ENCODE data around the gene NQO1.
A peak's percentile ranks its signal among the peaks of the same experiment; 100 is the strongest.

Gene NQO1

GRCh38 chr16:69727916-69728270 is 1.5 kb upstream of the NQO1 start:
- Histone ChIP-seq H3K27ac (0 out of 2 replicates have a peak overlapping the region, but pooled peaks have one; percentile 81), H3K36me3 (ENCODE audit: insufficient read depth, low read length) (no peaks in the 10 kb centered on the region), H3K9me3 (ENCODE audit: low read depth, low read length) (no peaks in the 10 kb centered on the region), H3K9ac (ENCODE audit: insufficient read length) (no peak overlapping the region), H3K4me3 (no peak overlapping the region)
- TF ChIP-seq POLR2AphosphoS5 (IDR thresholded peaks at IDR 0.05; ENCODE audit: borderline replicate concordance, low read depth, low read length) (no peak), FOXP2 (optimal IDR thresholded peaks at IDR 0.05; ENCODE audit: control extremely low read depth, extremely low read length, insufficient read depth) (no peak), EZH2 (IDR thresholded peaks at IDR 0.05) (no peak)
- no peak for DNase-seq (ENCODE audit: low read depth, low spot score)

GRCh38 chr16:69725480-69726312 is 664 bp downstream of the NQO1 start:
- H3K27ac ChIP-seq = peak overlapping the region; percentile 77

DNA sequence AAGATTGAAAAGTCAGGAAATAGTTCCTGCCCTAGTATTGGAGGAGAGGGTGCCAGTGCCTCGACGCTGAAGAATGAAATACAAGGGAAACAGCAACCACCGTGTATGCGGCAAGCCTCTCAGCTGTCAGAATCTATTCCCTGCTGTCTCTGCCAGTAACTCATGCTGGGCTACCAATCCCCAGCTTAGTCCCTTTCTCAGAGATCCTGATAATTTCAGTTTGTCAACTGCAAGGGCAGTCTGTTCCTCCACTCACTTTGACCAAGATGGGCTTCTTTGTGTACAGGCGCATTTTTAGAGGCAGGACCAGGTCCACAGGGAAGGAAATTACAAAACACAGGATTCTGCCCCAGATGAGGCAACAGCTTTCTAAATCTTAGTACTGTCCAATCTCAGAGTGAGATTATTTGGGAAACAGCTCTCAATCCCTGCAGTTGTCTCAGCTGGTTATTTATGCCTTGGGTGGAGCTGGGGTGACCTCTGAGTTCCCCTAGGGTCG is 1.3 kb downstream of the NQO1 start:
- TF ChIP-seq POLR2AphosphoS5 (IDR thresholded peaks at IDR 0.05; ENCODE audit: borderline replicate concordance, low read depth, low read length) = no peak
- TF ChIP-seq FOXP2 (optimal IDR thresholded peaks at IDR 0.05; ENCODE audit: control extremely low read depth, extremely low read length, insufficient read depth) = no peak
- TF ChIP-seq EZH2 (IDR thresholded peaks at IDR 0.05) = no peak
- Histone ChIP-seq H3K36me3 (ENCODE audit: insufficient read depth, low read length) (no peaks in the 10 kb centered on the region), H3K9me3 (ENCODE audit: low read depth, low read length) (no peaks in the 10 kb centered on the region), H3K9ac (ENCODE audit: insufficient read length) (no peak overlapping the region), H3K4me3 (0 out of 2 replicates have a peak overlapping the region, but pooled peaks have one; percentile 7), H3K27ac (peak overlapping the region; percentile 77)
- DNase-seq (ENCODE audit: low read depth, low spot score) = no peak

More at GRCh38 chr16:69725480-69726312, 664 bp downstream of the NQO1 start:
- Histone ChIP-seq H3K9me3 (ENCODE audit: low read depth, low read length) (no peaks in the 10 kb centered on the region), H3K9ac (ENCODE audit: insufficient read length) (peak overlapping the region; percentile 17), H3K36me3 (ENCODE audit: insufficient read depth, low read length) (no peaks in the 10 kb centered on the region), H3K4me3 (peak overlapping the region; percentile 75)
- no peak for DNase-seq (ENCODE audit: low read depth, low spot score)
- TF ChIP-seq FOXP2 (optimal IDR thresholded peaks at IDR 0.05; ENCODE audit: control extremely low read depth, extremely low read length, insufficient read depth) (no peak), POLR2AphosphoS5 (IDR thresholded peaks at IDR 0.05; ENCODE audit: borderline replicate concordance, low read depth, low read length) (no peak), EZH2 (IDR thresholded peaks at IDR 0.05) (no peak)

GRCh38 chr16:69724414-69724873 is 1.9 kb downstream of the NQO1 start:
- no peak overlapping the region for H3K4me3 ChIP-seq
- H3K9ac ChIP-seq (ENCODE audit: insufficient read length) = no peak overlapping the region
- peak overlapping the region; percentile 77 for H3K27ac ChIP-seq
- TF ChIP-seq EZH2 (IDR thresholded peaks at IDR 0.05) (no peak), FOXP2 (optimal IDR thresholded peaks at IDR 0.05; ENCODE audit: control extremely low read depth, extremely low read length, insufficient read depth) (no peak), POLR2AphosphoS5 (IDR thresholded peaks at IDR 0.05; ENCODE audit: borderline replicate concordance, low read depth, low read length) (no peak)
- no peaks in the 10 kb centered on the region for H3K9me3 ChIP-seq (ENCODE audit: low read depth, low read length)
- no peak for DNase-seq (ENCODE audit: low read depth, low spot score)
- no peaks in the 10 kb centered on the region for H3K36me3 ChIP-seq (ENCODE audit: insufficient read depth, low read length)

GRCh38 chr16:69721441-69721957 is 4.9 kb downstream of the NQO1 start:
- no peak for DNase-seq (ENCODE audit: low read depth, low spot score)
- H3K36me3 ChIP-seq (ENCODE audit: insufficient read depth, low read length) = no peaks in the 10 kb centered on the region
- TF ChIP-seq FOXP2 (optimal IDR thresholded peaks at IDR 0.05; ENCODE audit: control extremely low read depth, extremely low read length, insufficient read depth) (no peak), POLR2AphosphoS5 (IDR thresholded peaks at IDR 0.05; ENCODE audit: borderline replicate concordance, low read depth, low read length) (no peak), EZH2 (IDR thresholded peaks at IDR 0.05) (no peak)
- no peaks in the 10 kb centered on the region for H3K9me3 ChIP-seq (ENCODE audit: low read depth, low read length)
- H3K9ac ChIP-seq (ENCODE audit: insufficient read length) = no peak overlapping the region
- no peak overlapping the region for H3K27ac ChIP-seq
- no peak overlapping the region for H3K4me3 ChIP-seq

DNA sequence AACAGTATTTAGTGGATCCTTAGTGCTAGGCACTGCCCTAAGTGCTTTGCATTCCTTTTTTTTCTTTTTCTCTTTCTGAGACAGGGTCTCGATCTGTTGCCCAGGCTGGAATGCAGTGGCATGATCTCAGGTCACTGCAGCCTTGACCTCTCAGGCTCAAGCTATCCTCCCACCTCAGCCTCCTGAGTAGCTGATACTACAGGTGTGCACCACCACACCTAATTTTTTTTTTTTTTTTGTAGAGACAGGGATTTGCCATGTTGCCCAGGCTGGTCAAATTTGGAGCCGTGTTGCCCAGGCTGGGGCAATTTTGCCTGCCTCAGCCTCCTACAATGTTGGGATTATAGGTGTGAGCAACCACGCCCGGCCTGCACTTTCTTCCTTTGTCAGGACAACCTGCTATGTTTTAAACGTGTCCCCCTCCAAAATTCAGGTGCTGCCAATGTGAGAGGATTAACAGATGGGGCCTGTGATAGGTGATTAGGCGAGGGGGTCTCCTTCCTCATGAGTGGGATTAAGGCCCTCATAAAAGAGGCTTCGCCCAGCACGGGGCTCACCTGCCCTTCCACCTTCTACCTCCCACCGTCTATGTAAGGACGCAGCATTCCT is 5.4 kb downstream of the NQO1 start:
- Histone ChIP-seq H3K9ac (ENCODE audit: insufficient read length) (no peak overlapping the region), H3K36me3 (ENCODE audit: insufficient read depth, low read length) (no peaks in the 10 kb centered on the region), H3K9me3 (ENCODE audit: low read depth, low read length) (no peaks in the 10 kb centered on the region), H3K27ac (no peak overlapping the region), H3K4me3 (no peak overlapping the region)
- TF ChIP-seq FOXP2 (optimal IDR thresholded peaks at IDR 0.05; ENCODE audit: control extremely low read depth, extremely low read length, insufficient read depth) = no peak
- TF ChIP-seq EZH2 (IDR thresholded peaks at IDR 0.05) = no peak
- no peak for TF ChIP-seq POLR2AphosphoS5 (IDR thresholded peaks at IDR 0.05; ENCODE audit: borderline replicate concordance, low read depth, low read length)
- no peak for DNase-seq (ENCODE audit: low read depth, low spot score)

DNA sequence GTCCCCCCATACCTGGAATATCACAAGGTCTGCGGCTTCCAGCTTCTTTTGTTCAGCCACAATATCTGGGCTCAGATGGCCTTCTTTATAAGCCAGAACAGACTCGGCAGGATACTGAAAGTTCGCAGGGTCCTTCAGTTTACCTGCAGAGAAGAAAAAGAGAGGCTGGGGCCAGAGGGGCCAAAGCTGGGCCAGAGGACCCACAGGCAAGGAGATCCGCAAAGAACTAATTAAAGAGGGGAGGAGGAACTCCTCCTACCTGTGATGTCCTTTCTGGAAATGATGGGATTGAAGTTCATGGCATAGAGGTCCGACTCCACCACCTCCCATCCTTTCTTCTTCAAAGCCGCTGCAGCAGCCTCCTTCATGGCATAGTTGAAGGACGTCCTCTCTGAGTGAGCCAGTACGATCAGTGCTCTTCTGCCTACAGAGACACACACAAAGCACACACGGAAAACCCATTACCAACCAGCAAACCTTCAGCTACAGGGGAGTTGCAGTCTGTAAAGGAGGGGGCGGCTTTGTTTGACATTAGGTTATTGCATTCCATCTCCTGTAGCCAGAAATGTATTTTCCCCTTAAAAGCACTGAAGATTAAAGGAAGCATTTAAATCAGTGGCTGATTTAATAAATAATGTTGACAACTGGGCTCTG is 8.1 kb downstream of the NQO1 start:
- TF ChIP-seq FOXP2 (optimal IDR thresholded peaks at IDR 0.05; ENCODE audit: control extremely low read depth, extremely low read length, insufficient read depth) (no peak), POLR2AphosphoS5 (IDR thresholded peaks at IDR 0.05; ENCODE audit: borderline replicate concordance, low read depth, low read length) (no peak), EZH2 (IDR thresholded peaks at IDR 0.05) (no peak)

GRCh38 chr16:69717066-69717465 is 9.3 kb downstream of the NQO1 start:
- Histone ChIP-seq H3K9me3 (ENCODE audit: low read depth, low read length) (no peaks in the 10 kb centered on the region), H3K4me3 (no peak overlapping the region), H3K36me3 (ENCODE audit: insufficient read depth, low read length) (no peaks in the 10 kb centered on the region), H3K27ac (no peak overlapping the region), H3K9ac (ENCODE audit: insufficient read length) (no peak overlapping the region)
- TF ChIP-seq POLR2AphosphoS5 (IDR thresholded peaks at IDR 0.05; ENCODE audit: borderline replicate concordance, low read depth, low read length) (no peak), EZH2 (IDR thresholded peaks at IDR 0.05) (no peak), FOXP2 (optimal IDR thresholded peaks at IDR 0.05; ENCODE audit: control extremely low read depth, extremely low read length, insufficient read depth) (no peak)
- DNase-seq (ENCODE audit: low read depth, low spot score) = no peak

More for the DNA sequence above, 8.1 kb downstream of the NQO1 start:
- Histone ChIP-seq H3K9me3 (ENCODE audit: low read depth, low read length) (no peaks in the 10 kb centered on the region), H3K36me3 (ENCODE audit: insufficient read depth, low read length) (no peaks in the 10 kb centered on the region), H3K9ac (ENCODE audit: insufficient read length) (no peak overlapping the region), H3K4me3 (no peak overlapping the region), H3K27ac (no peak overlapping the region)
- no peak for DNase-seq (ENCODE audit: low read depth, low spot score)
